Gastrocnemius medialis (tissue), 4 donors: ENCODE measurements around the gene GAPDH.

Source experiments
- POLR2A ChIP-seq, 2 donors: fragments of 450-650 bp; IDR thresholded peaks; one replicate each; pipeline ENCODE4 v1.6.1; 2017; ENCODE audit warnings: antibody characterized with exemption in 2 of 2, mild to moderate bottlenecking in 2 of 2, moderate library complexity in 2 of 2
- TF ChIP-seq, protein P1 (sequence below), 5 experiments: fragments of 450-650 bp in 3 of 5; fragments of 200-600 bp in 2 of 5; sonication (generic) in 2 of 5; IDR thresholded peaks in 4 of 5; conservative IDR thresholded peaks in 1 of 5; 1 replicate in 4 of 5; 2 replicates in 1 of 5; pipeline ENCODE4 v1.5.1; 2016 to 2019; ENCODE audit warnings: antibody characterized with exemption in 5 of 5, mild to moderate bottlenecking in 3 of 5, moderate library complexity in 3 of 5

DNA sequence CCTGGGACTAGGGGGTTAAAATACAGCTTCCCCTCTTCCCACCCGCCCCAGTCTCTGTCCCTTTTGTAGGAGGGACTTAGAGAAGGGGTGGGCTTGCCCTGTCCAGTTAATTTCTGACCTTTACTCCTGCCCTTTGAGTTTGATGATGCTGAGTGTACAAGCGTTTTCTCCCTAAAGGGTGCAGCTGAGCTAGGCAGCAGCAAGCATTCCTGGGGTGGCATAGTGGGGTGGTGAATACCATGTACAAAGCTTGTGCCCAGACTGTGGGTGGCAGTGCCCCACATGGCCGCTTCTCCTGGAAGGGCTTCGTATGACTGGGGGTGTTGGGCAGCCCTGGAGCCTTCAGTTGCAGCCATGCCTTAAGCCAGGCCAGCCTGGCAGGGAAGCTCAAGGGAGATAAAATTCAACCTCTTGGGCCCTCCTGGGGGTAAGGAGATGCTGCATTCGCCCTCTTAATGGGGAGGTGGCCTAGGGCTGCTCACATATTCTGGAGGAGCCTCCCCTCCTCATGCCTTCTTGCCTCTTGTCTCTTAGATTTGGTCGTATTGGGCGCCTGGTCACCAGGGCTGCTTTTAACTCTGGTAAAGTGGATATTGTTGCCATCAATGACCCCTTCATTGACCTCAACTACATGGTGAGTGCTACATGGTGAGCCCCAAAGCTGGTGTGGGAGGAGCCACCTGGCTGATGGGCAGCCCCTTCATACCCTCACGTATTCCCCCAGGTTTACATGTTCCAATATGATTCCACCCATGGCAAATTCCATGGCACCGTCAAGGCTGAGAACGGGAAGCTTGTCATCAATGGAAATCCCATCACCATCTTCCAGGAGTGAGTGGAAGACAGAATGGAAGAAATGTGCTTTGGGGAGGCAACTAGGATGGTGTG is 1.9 kb downstream of the GAPDH start:
- TF ChIP-seq, protein P1, sequence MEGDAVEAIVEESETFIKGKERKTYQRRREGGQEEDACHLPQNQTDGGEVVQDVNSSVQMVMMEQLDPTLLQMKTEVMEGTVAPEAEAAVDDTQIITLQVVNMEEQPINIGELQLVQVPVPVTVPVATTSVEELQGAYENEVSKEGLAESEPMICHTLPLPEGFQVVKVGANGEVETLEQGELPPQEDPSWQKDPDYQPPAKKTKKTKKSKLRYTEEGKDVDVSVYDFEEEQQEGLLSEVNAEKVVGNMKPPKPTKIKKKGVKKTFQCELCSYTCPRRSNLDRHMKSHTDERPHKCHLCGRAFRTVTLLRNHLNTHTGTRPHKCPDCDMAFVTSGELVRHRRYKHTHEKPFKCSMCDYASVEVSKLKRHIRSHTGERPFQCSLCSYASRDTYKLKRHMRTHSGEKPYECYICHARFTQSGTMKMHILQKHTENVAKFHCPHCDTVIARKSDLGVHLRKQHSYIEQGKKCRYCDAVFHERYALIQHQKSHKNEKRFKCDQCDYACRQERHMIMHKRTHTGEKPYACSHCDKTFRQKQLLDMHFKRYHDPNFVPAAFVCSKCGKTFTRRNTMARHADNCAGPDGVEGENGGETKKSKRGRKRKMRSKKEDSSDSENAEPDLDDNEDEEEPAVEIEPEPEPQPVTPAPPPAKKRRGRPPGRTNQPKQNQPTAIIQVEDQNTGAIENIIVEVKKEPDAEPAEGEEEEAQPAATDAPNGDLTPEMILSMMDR (IDR thresholded peaks at IDR 0.05 in 4 of 5, conservative IDR thresholded peaks at IDR 0.05 in 1 of 5) = no peak
- TF ChIP-seq POLR2A (IDR thresholded peaks at IDR 0.05) = no peak
